Activated CD4-positive, alpha-beta T cell treated with anti-CD3 and anti-CD28 coated beads for 48 hours (primary cell): ENCODE data around the gene ZNF746.
"Not testable (repeated sequence)": the region's sequence is repeated elsewhere in the genome, so short reads cannot be mapped to it uniquely, and the experiment has no call there.

Experiments
- DNase-seq: peaks from one replicate; pipeline ENCODE4 v3.0.0-alpha.2; 2020

ZNF746 gene

DNA sequence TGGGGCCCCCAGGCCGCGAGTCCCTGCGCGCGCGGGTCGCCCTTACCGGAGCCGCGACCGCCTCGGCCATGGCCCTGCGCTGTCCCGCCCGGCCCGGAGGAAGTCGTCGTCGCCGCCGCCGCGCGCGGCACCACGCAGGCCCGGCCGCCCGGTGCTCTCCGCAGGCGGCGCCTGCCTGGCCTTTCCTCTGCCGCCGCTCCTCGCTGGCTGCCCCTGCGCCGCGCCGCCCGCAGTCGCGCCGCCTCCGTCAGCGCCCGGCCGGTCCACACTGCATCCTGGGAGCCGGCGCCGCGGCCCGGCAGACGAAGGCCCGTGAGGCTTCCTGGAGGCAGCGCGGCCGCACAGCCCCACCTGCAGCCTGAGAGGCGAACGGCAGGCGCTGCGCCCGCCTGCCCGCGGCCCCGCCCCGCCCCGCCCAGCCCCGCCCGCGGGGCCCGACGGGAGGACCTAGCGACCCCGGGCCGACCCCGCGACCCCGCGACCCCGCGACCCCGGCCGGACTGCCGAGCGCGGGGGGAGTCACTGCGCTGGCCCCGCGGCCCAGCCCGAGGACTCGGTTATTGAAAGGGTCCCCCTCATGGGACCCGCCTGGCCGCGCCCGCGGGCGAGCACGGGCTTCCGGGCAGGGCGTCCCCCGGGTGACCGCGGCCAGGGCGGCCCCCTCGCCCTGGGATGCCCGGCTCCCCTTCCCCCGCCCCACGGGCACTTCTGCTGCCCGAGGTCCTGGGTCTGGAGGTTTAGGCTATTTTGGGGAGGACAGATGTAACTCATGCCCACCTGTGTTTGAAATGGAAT, at the start of gene ZNF746:
ZNF746 (minus strand) TSS at position 343 of the 795 bp plus-strand sequence; CDS start at position 70, 273 bp downstream.
- DNase-seq: peak; percentile 88

DNA sequence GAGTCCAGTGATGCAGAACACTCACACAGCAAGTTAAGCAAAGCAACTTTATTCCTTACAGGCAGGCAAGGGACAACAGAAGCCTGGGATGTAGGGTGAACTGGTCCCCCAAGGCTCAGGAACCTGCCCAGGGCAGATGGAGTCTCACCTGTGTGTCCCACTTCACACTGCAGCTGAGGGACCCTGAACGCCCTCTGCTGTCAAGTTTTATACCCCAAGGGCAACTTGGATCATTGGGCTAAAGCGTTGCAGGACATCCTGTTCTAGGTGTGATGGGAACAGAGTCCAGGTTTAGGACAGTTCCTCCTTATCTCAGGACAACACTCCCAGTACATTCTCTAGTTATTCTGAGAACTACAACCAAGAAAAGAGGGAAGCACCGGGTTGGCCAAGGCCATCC, 49.5 kb upstream of the ZNF746 start:
- no peak for DNase-seq

DNA sequence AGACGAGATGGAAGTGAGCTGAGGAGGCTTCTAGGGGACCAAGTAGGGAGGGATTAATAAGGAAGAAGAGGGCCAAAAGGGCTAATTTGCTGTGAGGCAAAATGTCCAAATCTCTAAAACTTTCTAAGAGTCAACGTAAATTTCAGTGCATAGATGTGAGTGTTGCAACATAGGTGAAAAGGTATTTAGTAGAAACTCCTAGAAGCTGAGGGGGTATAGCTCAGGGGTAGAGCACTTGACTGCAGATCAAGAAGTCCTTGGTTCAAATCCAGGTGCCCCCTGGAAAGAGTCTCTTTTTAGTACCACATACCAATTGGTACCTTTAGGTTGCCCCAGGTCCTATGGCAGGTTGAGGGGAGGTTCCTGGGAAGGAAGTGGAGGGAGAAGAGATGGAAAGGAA, 48.7 kb upstream of the ZNF746 start:
- DNase-seq: no peak

DNA sequence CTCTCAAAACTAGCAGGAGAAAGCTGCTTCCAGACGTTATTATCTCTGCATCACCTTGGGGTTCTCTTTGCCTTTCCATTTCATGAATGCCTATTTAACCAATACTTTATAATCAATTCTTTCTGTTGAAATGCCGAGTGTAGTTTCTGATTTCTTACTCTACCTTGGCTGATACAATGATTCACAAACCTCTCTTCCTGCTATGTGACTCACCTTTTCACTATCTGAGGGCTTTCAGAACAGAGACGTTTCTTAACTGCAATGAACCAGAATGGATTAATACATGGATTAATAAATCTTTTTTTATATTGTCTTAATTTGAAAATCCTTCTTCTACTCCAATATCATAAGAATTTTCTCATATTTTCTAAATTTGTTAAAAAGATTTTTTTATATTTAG, 46.4 kb upstream of the ZNF746 start:
- DNase-seq: no peak

DNA sequence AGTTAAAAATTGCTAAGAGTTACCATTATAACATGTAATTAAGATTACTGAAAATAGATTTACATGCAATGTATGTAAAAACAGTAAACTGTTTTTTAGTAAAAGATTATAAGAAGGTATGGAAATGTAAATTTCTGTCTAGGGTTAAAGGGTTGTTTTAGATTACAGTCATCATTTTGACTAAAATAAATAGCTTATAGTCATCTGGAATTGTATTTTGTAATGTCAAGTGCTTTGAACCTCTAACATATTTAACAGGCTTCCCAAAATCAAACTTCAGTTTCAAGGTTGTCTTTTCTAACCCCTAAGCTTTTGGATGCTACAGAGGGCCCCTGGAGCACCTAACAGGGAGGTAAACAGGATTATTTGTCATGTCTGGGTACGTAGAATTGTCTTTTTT, 35.0 kb upstream of the ZNF746 start:
- DNase-seq: no peak

DNA sequence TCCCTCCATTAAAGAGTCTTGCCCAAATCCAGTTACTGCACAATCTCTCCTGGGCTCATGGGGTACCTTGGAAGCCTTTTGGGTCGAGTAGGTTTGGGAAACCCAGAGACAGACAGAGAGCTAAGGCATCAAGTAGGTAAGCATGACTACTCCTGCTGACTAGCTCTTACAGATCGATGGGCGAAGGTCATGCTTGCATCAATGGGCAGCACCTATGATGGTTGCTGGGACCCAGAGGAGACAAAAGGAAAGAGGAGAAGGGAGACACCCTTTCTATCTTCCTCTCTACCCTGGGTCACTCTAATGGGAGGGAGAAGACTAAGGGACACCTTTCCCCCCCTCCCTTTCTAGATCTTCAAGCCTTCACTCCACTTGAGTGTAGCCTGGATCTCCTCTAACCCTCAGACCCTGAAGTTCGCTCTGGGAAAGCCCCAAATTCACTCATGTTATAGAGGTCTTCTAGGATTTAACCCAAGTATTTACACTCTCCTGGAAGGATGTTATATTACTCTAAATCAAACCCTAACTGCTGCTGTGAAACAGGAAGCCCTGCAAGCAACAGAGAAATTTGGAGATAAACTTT, 31.6 kb upstream of the ZNF746 start:
- no peak for DNase-seq

DNA sequence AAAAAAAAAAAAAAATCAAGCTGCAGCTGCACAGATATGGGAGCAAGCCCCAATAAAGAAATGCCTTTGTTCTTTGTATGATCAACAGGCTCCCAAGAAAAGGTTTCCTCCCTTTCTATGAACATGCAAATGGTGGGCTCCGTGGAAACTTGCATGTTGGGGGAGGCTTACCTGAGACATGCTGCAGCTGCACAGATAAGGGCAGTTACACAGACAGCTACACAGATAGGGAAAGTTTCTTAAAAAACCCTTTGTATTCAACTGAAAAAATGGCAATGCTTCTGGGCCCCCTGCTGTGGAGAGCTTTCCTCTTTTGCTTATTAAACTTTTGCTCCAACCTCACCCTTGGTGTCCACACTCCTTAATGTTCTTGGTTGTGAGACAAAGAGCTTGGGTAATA, 29.8 kb upstream of the ZNF746 start:
- no peak for DNase-seq

DNA sequence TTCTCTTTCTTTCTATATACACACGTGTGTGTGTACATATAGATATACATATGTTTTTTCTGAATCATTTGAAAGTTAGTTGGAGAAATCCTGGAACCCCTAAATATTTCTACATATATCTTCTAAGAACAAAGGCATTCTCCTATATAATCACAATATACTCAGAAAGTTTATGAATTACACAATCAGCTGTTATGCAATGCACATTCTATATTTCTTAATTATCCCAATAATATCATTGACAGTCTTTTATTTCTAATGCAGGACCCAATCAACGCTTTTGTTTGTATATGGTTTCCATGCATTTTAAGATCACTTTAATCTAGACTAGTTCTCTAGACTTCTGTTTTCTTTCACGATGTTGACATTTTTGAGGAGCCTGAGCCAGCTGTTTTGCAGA, 27.7 kb upstream of the ZNF746 start:
- DNase-seq: no peak

DNA sequence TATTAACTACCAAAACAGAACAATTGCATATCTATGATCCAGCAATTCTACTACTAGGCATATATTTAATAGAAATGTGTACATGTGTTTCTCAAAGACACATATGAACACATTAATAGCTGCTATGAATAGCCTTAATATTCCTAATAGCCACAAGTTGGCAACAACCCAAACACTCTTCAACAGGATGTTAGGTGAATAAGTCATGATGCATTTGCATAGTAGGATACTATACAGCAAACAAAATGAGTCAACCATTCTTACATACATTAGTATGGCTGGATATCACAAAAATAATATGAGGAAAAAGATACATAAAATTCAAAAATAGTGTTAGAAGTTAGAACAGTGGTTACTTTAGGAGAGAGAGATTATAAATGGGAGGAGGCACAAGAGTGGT, 26.8 kb upstream of the ZNF746 start:
- DNase-seq: no peak

DNA sequence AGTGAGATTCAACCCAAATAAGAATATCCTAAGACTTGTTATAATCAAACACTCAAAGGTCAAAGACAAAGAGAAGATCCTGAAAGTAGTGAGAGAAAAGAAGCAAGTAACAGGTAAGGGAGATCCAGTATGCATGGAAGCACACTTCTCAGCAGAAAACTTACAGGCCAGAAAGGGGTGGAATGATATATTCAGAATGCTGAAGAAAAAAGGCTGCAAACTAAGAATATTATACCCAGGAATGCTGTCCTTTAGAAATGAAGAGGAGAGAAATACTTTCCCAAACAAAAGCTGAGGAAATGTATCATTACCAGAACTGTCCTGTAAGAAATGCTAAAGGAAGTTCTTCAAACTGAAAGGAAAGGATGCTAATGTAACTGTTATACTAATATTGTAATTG, 12.6 kb upstream of the ZNF746 start:
- no peak for DNase-seq

DNA sequence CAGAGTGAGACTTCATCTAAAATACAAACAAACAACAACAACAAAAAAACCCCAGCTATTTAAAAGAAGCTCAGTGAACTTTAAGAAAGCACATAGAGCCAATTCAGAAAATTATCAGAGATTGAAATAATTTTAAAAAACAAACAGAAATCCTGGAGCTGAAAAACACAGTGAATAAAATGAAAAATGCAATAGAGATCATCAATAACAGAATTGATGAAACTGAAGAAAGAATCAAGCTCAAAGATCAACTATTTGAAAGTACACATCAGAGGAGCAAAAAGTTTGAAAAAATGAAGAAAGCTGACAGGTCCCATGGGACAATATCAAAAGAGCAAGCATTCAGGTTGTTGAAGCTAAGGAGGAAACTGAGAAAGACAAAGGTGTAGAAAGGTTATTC, 12.2 kb upstream of the ZNF746 start:
- DNase-seq: no peak

DNA sequence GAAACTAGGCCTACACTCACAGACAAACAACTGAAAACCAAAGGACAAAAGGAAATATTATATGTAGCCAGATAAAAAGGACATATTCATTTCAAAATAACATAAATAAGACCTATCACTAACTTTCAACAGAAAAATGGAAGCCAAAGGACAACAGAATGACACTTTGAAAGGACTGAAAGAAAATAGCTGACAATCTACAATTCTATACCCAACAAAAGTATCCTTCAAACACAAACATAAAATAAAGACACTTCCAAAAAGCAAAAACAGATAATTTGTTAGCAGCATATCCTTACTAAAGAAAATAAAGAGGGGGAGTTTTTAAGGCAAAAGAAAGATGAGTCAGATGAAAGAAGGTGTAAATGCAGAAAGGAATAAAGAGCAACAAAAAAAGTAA, 7.9 kb upstream of the ZNF746 start:
- DNase-seq: no peak

DNA sequence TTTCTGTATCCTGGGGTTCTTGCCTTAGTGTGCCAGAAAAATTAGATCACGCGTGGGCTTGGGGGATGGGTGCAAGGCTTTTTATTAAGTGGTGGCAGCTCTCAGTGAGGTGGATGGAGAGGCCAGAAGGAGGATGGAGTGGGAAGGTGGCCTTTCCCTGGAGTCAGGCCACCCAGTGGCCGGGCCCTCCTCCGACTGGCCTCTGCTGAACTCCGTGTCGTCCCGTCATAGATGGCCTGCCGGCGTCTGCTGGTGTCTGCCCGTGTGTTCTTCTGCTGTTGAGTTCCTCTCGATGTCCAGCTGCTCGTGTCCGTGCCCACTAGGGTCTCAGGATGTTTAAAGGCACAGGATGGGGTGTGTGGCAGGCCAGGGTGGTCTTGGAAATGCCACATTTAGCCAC, 4.0 kb upstream of the ZNF746 start:
- DNase-seq: no peak

DNA sequence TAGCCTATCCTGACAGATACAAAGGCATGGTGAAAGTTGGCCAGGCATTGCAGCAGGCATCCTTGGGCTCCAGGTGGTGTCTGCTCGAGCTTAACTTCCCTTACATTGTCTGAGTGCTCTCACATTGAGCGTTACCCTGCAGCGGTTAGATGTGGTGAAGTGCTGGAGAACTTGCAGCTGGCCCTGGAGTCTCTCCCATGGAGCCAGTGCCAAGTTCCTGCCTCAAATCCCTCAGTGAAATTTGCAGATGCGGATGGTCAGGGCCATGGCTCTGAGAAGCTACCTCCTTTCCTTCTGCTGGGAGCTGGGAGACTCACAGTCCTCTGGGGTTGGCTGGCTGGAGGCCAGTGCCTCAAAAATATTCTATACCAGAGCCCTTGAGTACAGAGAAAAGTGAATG, 3.3 kb upstream of the ZNF746 start:
- DNase-seq: no peak

DNA sequence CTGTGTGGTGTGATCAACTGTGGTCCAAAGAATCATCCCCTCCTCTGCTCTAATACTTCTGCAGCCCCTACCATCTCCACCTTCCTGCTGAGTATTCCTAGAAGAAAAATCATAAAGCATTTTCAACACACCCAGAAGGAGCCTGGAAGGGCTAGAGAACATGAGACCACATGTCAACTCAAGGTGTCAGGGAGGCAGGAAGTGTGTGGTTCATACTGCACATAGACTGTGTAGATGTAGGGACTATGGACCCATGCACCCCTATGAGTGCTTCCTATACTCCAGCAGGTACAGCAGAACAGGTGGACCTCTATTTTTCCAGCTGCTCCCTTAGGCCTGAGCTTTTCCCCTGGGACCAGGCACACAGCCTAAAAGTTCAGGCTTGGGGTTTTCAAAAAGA, 2.6 kb upstream of the ZNF746 start:
- no peak for DNase-seq

DNA sequence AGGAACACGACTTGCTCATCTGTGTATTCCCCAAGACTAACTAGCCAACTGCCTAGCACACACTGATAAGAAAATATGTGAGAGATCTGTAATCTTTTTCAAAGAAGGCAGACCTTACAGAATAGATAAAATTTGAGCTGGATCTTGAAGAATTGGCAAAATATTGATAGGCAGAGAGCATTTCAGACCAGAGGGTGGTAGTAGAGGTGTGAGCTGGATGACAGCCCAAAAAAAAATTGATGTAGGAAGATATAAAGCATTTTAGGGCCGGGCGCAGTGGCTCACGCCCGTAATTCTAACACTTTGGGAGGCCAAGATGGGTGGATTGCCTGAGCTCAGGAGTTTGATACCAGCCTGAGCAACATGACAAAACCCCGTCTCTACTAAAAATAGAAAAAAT, 1.2 kb upstream of the ZNF746 start:
- DNase-seq: no peak

DNA sequence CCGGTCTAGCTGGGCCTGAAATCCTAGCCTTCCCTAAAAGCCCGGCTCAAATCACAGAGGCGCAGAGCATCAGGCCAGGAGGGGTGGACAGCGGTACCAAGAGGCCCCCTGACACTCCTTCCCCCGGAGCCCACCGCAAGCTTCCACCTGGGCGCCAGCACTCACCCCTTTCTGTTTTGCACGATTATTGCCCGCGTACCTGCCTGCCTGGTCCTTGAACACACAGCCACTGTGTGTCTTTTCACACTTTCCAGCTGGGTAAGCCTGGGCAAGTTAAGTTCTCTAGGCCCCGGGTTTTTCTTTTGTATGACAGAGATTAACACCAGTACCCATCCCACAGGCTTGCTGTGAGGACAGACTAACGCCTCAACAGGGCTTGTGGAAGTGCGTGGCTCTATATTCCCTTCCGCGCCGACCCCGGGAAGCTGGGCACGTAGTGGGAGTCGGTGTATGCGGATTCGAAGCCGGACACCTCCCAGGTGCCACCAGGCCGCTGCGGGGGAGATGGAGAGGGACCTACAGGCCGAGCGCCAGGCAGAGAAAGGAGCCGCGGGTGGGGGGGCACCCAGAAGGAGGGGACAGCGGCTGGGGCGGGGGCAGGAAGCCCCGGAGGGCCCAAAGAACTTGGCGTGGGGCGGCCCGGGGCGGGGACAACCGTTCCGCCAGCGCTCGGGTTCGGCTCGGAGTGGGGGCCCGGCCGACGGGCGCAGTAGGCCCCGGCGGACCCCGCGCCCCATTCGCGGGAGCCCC, 792 bp downstream of the ZNF746 start:
- DNase-seq: peak; percentile 60

DNA sequence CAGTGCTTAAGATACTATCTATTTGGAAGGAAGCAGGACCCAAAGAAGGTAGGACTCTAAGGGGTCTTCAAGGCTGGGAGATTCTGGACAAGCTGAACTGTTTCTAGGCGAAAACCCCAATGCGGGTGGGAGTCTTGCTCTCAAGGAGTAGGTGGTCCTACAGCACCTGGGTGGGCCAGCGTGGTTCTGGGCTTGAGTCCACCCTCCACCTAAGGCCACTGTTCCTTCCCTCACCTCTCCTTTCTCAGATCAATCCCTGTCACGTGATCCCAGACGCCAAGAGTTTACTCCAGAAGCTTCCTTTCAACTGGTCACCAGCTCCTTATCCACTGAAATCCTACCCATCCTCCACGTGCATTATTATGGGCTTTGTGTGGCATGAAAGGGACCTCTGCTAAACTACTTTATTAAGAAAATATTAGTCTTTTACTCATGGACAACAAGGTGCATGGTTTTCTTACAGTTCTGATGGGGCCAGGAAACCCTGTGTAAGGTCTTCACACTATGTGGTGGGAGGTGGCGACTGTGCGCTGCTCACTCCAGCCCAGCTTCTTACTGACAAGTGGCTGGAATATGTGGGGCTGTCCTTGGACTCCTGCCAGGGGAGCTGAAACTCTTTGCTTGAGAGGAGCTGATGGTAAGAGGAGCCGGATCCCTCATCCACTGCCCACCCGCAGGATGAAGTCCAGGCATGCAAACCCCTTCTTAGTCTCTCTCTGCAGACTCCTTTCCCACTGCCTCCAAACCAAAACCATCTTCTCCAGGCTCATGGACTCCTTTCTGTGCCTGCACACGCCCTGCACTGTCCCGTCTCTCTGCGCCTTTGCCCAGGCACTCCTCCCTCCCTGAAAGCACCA, 1.6 kb downstream of the ZNF746 start:
- peak; percentile 32 for DNase-seq

DNA sequence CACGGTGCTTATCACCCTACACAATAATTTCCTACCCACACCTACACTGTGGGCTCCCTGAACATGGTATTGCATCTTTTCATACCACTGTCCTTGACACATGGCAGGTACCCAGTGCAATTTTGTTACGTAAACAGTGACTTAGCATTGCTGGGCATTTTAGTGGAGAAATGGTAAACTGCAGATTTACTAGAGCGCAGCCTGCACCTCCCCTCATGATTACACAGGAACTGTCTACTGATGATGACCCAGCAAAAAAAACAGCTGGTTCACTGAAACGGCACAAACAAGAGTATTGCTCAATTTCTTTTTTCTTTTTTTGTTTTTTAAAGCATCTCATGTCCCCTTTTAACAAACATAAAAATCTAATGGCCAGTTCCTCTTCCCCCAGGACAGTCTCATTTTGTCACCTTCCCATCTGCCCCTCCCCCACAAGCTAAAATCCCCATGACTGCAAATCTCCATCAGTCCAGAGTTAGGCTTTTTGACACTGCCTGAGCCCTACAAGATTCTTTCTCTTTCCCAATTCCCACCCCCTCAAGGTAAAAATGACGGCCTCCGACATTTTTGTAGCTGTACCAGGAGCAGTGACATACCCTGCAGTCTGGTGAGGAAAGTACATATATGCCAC, 2.8 kb downstream of the ZNF746 start:
- DNase-seq: no peak

DNA sequence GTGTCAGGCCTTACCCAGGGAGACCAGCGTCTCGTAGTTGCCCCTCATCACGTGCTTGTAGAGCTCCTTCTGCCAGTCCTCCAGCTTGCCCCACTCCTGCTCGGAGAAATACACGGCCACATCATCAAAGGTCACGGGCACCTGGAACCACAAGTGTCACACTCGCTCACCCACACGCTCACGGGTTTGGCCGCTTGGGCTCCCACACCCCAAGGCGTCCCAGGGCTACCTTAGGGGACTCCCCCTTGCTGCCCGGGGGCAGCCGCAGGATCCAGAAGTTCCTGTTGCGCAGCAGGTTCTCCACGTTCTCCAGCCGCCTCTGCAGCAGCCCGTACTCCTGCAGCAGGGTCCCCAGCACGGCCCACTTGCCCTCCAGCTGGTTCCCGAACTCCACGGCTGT, 3.6 kb downstream of the ZNF746 start:
- DNase-seq: not testable (repeated sequence)

DNA sequence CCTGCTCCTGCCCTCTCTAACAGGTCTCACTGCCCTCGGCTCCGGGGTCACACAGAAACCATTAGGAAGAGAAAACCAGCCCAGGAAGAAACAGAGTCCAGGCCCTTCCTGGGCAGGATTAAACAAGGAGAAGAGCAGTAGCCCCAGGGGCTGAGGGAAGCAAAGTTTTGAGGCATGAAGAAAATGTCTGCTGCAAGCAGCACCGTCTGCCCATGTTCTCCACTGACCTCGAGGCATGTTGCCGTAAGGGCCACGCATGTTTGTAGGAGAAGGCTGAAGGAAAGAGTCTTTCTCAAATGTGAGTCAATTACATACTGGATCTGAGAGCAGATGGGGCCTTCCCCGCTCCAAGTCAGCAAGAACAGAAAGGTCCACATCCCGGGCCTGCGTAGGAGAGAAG, 4.2 kb downstream of the ZNF746 start:
- no peak for DNase-seq

DNA sequence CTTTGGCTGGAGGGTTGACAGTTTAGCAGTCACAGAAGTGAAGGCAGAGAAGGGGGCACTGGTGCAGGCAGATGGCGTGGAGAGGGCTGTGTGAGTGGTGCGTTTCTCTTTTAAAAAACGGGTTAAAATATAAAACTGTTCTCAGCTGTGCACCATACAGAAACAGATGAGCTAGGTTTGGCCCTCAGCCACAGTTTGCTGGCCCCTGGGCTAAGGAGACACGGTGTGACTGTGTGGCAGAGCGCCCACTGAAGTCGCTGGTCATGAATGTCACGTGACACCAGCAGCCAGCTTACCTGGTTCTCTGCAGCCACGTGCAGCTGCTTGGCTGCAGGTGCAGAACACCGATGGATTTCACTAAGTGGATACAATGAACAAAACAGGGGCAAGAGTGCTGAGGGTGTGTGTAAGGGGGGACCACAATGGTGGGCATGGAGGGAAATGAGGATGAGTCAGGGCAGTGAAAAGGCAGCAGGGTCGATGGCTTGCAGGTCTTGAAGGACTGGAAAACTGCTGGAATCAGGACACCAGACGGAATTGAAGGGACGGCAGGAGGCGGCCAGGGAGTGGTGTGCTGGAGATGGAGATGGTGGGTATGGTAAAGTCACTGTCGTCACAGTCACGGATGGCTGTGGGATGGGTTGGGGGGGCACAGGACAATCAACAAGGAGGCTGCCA, 7.4 kb downstream of the ZNF746 start:
- no peak for DNase-seq
